Sigmoid colon (tissue), 4 donors: ENCODE measurements around the gene SLC16A12.

Experiments used
- EP300 ChIP-seq, 4 donors: sonication (generic); formaldehyde crosslinking; IDR thresholded peaks; one replicate each; pipeline ENCODE4 v1.6.1; 2017; ENCODE audit warnings: antibody characterized with exemption in 4 of 4
- POLR2A ChIP-seq, 2 donors: fragments of 450-650 bp; IDR thresholded peaks; one replicate each; pipeline ENCODE4 v1.6.1; 2016; ENCODE audit warnings: antibody characterized with exemption in 2 of 2, mild to moderate bottlenecking in 2 of 2, moderate library complexity in 2 of 2
- POLR2AphosphoS5 ChIP-seq, 4 donors: sonication (generic); formaldehyde crosslinking; IDR thresholded peaks; one replicate each; pipeline ENCODE4 v1.6.1; 2017; ENCODE audit warnings: antibody characterized with exemption in 4 of 4
- TF ChIP-seq, protein P1 (sequence below), 4 experiments: fragments of 450-650 bp in 3 of 4; fragments of 200-600 bp in 1 of 4; IDR thresholded peaks; one replicate each; pipeline ENCODE4 v1.5.1; 2016 to 2019; ENCODE audit warnings: antibody characterized with exemption in 4 of 4, mild to moderate bottlenecking in 3 of 4, moderate library complexity in 2 of 4

DNA sequence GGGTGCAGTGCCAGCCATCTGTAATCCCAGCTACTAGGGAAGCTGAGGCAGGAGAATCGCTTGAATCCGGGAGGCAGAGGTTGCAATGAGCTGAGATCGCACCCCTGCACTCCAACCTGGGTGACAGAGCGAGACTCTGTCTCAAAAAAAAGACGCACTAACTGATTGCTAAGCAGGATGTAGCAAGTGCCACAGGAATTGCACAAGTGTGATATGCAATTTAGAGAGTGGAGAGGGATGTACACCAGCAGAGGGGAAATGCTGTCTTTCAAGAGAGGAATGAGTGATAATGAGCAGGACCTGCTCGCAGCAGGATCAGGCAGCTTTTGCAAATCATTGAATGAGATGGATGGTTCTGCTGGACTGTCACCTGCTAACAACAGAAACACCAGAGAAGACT, 13.3 kb upstream of the SLC16A12 start:
- TF ChIP-seq EP300 (IDR thresholded peaks at IDR 0.05): no peak
- TF ChIP-seq, protein P1, sequence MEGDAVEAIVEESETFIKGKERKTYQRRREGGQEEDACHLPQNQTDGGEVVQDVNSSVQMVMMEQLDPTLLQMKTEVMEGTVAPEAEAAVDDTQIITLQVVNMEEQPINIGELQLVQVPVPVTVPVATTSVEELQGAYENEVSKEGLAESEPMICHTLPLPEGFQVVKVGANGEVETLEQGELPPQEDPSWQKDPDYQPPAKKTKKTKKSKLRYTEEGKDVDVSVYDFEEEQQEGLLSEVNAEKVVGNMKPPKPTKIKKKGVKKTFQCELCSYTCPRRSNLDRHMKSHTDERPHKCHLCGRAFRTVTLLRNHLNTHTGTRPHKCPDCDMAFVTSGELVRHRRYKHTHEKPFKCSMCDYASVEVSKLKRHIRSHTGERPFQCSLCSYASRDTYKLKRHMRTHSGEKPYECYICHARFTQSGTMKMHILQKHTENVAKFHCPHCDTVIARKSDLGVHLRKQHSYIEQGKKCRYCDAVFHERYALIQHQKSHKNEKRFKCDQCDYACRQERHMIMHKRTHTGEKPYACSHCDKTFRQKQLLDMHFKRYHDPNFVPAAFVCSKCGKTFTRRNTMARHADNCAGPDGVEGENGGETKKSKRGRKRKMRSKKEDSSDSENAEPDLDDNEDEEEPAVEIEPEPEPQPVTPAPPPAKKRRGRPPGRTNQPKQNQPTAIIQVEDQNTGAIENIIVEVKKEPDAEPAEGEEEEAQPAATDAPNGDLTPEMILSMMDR (IDR thresholded peaks at IDR 0.05): no peak
- TF ChIP-seq POLR2A (IDR thresholded peaks at IDR 0.05): no peak
- no peak for TF ChIP-seq POLR2AphosphoS5 (IDR thresholded peaks at IDR 0.05)
